Activated CD4-positive, alpha-beta T cell treated with anti-CD3 and anti-CD28 coated beads, Interleukin-2, amount 50 U/mL, for 16 hours (primary cell): Measurements from ENCODE around the gene TBC1D5.

Source experiments
- DNase-seq: peaks from one replicate; pipeline ENCODE4 v3.0.0-alpha.2; 2020

TBC1D5 gene

DNA sequence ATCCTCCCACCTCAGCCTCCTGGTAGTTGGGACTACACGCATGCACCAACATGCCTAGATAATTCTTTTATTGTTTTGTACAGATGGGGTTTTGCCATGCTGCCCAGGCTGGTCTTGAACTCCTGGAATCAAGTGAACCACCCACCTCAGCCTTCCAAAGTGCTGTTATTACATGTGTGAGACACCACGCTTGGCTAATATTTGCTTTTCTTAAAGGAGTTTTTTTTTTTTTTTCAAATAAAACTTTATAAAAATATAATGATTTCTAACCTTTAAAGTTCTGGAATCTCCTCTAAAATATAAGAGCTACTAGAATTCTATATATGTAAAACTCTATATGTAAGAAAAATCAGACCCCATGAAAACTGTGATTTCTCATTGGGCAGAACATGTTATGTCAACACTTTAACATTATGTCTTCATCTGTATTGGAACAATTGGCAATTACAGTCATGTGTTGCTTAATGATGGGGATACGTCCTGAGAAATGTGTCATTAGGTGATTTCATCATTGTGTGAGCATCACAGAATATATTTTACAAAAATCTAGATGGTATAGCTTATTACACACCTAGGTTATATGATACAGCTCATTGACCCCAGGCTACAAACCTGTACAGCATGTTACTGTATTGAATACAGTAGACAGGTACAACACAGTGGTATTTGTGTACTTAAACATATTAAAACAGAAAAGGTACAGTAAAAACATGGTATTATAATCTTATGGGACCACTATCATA, 480.6 kb downstream of the TBC1D5 start:
- DNase-seq: no peak

GRCh38 chr3:17260257-17260656, 482.2 kb downstream of the TBC1D5 start:
- no peak for DNase-seq

DNA sequence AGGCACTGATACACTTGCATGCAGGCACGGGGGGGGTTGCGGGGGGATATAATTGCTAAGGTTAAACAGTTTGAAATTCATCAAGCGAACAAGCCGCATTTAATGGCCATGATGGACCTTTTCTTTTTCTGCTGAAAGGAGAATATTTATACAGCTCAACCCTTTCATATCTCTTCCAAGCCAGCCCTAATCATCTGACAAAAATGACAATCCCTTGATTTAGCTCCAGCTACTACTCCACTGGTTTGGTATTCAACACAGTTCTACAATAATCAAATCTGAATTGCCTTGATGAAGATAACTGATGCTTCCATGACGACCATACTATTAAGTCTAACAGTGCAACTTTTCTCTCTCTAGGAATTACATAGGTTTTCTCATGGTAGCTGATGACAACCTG, 482.7 kb downstream of the TBC1D5 start:
- DNase-seq: no peak

DNA sequence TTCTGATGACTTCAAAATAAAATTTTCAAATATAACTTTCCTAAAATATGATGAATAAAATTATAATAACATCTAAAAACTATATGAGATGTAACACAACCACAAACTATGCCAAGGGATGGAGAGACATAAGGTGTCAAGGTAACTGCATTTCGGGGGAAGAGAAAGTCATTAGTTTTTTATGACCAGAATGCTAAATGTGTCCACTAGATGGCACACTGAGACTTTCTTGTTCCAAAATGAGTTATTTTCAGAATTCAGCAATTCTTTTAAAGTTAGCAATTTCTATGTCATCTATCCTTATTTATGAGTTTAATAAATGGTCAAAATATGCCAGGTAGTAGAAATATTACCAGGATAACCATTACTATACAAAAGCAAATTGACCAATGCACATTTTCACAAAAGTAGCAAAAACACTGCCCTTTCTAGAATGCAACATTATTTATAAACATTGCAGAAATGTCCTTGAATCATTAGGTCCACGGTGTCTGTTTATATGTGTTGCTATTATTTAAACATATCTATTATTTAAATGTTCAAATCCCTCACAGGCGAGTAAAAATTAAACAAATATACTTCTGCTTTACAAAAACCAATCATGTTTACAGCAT, 483.5 kb downstream of the TBC1D5 start:
- DNase-seq: peak; percentile 41

GRCh38 chr3:17257269-17257668, 485.2 kb downstream of the TBC1D5 start:
- no peak for DNase-seq

DNA sequence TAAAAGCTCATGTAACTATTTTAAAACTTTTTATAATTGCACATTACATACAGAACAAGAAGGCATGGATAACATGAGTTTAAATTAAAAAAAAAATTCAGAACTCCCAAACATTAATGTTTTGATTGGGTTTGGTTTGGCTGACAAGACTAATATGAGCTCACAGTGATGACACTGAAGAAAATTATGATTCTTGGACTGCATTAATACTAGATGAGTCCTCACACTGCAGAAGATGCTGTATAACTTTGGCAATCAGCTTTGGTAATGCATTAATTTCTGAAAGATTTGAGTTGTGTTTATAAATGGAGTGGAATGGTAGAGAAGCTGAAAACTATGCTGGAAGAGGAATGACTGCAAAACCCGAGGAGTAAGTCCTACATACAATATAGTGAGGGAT, 498.8 kb downstream of the TBC1D5 start:
- DNase-seq: no peak

DNA sequence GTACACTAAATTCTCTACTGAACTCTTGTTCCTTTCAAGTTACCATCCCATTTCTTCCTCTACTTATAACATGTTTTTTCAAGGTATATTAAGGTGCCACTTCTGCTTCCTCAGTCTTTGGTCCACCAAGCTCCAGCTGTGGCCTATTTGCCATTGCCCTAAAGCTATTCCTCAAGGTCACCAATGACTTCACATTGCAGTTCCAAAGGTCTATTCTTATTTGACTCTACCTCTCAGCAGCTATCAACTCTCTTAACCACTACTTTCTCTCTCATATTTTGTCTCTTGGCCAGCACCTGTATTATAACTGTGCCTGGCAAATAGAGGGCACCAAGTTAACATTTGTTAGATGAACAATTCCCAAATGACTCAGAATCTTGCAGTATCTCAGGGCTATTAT, 503.0 kb downstream of the TBC1D5 start:
- DNase-seq: no peak

- DNase-seq: no peak
These were observed 504.4 kb downstream of the TBC1D5 start for GRCh38 chr3:17238023-17238422.

DNA sequence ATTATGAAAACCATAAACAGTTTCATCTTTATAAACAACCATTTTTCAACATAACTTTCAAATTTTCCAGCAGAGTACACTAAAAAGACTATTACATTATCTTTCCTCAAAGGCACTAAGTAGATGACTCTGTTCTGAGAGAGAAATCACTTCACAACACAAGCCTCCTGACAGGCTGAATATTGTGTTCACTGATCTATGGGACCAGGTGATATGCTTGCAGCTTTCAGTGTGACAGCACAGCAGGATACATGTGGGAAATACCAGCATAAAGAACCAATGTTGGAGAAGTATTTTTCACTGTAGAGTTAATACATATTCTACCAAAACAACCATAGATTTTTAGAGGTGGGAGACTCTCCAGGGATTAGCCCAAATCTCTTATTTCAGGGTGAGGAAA, 507.1 kb downstream of the TBC1D5 start:
- no peak for DNase-seq

DNA sequence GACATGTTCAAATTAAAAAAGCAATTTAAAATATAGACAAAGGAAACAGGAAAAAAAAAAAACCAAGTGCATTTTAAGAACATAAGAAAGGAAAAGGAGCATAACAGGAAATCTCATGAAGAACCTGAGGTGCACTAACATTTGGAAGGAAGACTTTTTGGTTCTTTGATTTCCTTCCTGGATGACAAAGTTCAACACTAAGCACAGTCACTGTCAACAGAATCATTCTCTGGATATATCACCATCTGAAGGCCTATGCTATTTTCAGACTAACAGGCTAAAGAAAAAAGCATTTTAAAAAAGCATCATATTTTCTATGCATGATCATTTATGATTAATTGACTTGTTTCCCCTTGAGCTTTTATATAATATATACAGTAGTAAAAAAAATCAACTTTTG, 508.0 kb downstream of the TBC1D5 start:
- no peak for DNase-seq

- peak; percentile 70 for DNase-seq
These were observed 509.0 kb downstream of the TBC1D5 start for GRCh38 chr3:17233398-17233800.

DNA sequence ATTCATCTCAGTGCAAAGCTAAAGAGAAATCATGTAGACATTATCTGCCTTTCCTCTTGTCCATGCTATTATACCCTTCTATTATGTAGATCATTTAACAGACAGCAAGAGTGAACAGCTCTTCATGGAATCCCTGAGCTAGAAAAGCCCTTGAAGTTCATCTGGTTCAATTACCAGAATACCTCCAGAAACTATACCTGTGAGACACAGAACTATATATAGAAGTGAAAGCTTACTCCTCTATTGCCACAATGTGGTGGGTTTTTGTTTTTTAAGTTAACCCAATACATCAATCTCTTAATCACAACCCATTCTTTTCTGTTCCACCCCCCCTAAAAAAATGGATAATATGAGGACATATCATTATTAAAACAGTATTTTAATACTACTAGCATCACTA, 510.0 kb downstream of the TBC1D5 start:
- DNase-seq: no peak

GRCh38 chr3:17231537-17232261, 510.7 kb downstream of the TBC1D5 start:
- no peak for DNase-seq

GRCh38 chr3:17227472-17227871, 515.0 kb downstream of the TBC1D5 start:
- no peak for DNase-seq

DNA sequence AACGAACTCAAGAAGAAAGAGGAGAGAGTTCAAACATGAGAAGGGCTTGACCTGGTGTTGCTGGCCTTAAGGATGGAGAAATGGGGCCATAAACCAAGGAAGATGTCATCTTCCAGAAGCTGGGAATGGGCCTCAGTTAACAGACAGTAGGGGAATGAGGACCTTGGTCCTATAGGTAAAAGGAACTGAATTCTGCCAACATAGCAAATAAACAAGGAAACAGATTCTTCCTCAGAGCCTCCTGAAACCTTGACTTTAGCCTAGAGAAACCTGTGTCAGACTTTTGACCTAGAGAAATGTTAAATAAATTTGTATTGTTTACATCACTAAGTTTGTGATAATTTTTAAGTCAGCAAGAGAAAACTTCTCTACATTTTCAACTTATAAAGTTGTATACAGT, 520.9 kb downstream of the TBC1D5 start:
- no peak for DNase-seq

DNA sequence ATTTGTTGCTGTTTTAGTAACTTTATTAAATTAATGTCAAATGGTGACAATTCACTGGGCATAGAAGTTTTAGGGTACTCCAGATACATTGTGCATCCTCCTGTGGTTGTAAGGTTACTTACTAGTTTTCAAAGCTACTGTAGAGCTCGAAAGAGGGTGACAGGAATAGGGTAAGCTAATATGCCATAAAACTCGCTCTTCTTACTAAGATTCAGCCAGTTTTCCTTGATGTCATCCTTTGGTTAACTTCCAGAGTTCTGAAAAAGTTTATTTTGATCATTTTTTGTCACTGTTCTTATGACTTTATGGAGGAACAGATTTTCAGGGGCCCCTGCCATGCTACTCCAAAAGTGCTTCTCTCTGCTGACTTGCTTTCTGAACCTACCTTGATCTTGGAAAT, 522.8 kb downstream of the TBC1D5 start:
- no peak for DNase-seq

DNA sequence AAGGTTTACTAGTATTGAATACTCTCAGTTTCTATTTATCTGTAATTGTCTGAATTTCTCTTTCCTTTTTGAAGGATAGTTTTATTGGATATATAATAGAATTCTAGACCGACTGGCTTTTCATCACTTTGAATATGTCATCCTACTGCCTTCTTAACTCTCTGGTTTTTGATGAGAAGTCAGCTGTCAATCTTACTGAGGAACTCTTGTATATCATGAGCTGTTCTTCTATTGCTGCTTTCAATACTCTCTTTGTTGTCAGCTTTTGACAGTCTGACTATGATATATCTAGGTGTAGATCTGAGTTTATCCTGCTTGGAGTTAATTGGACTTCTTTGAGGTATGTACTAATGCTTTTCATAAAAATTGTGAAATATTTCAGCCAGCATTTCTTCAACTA, 523.8 kb downstream of the TBC1D5 start:
- DNase-seq: no peak

GRCh38 chr3:17217588-17217987, 524.8 kb downstream of the TBC1D5 start:
- no peak for DNase-seq

DNA sequence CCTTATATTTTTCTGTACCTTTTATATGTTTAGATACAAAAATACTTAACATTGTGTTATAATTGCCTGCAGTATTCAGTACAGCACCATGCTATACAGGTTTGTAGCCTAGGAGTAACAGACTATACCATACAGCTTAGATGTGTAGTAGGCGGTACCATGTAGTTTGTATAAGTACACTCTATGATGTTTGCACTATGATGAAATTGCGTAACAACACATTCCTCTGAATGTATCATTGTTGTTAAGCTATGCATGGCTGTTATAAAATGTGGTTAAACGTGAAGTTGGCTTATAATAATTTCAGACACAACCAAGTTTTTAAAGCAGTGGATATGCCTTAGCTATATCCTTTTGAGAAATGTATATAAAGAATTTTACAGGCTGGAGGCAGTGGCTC, 529.3 kb downstream of the TBC1D5 start:
- DNase-seq: no peak

DNA sequence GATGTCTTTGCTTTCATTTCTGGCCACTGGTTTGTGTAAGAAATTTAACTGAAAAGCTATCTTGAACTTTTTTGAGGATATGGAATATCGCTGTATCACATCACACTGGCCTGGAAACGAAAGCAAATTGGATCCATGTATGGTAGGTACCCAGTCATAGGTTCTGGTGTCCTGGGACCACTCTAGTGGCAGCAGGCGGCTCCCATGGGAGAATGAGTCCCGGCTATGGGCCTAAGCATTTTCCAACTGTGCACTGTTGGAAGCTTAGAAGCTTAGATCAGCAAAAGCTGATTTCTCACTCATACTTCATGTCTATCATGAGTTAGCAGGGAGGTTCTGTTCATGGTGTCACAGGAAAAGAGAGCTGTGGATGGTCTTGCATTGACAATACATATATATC, 534.5 kb downstream of the TBC1D5 start:
- DNase-seq: no peak

- no peak for DNase-seq
These were observed 535.4 kb downstream of the TBC1D5 start for GRCh38 chr3:17207019-17207418.

DNA sequence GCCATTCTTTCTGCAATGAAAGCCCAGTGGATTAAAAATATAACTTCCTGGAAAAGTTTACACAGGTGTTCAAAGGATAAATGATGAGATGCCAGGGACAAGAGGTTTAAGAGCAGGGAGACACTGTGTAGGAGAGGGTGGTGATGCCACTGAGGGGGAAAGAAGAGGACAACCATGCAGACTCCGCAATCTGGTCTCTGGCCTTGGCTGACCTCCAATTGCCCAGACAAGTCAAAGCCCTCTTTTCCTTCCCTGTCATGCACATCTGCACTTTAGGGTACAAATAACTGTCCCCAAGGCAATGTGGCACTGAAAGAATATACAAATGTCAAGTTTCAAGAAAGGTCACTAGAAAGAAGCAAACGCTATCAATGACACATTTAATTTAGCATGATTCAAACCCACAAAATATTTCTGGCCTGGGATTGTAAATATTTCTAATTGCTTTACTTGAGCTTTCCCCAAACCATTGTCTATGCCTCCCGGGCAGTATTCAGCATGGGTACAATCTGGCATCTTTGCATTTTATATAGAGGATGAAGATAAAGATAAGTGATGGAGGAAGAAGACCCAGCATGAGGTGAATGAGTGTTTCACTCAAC, 538.3 kb downstream of the TBC1D5 start:
- no peak for DNase-seq

DNA sequence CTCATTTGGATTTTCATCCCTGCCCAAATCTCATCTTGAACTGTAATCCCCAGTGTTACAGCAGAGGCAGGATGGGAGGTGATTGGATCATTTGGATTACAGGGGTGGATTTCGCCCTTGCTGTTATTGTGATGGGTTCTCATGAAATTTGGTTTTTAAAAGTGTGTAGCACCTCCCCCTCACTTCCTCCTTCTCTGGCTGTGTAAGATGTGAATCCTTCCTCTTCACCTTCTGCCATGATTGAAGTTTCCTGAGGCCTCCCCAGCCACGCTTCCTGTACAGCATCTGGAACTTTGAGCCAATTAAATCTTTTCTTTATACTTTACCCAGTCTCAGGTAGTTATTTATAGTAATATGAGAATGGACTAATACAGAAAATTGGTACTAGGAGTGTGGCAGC, 540.9 kb downstream of the TBC1D5 start:
- no peak for DNase-seq
